GM18873 (cell line): ENCODE data around the gene TMOD2.
"Not testable (repeated sequence)": the region's sequence is repeated elsewhere in the genome, so short reads cannot be mapped to it uniquely, and the experiment has no call there.

Experiments
- ATAC-seq: cut with Tn5 transposase; IDR thresholded peaks from one replicate; pipeline ENCODE4 v1.9.1; 2021; ENCODE audit warnings: mild to moderate bottlenecking, moderate library complexity, moderate number of reproducible peaks; ENCODE audit not compliant: unreplicated experiment, low FRiP score

TMOD2 gene

GRCh38 chr15:51768018-51768417, 16.6 kb downstream of the TMOD2 start:
- no peak for ATAC-seq

GRCh38 chr15:51770902-51771301, 19.5 kb downstream of the TMOD2 start:
- ATAC-seq: no peak

GRCh38 chr15:51771773-51772172, 20.4 kb downstream of the TMOD2 start:
- no peak for ATAC-seq

- no peak for ATAC-seq
Measured at GRCh38 chr15:51774916-51775315, 23.5 kb downstream of the TMOD2 start.

GRCh38 chr15:51775967-51776816, 24.8 kb downstream of the TMOD2 start:
- no peak for ATAC-seq

GRCh38 chr15:51776952-51777569, 25.7 kb downstream of the TMOD2 start:
- no peak for ATAC-seq

- ATAC-seq: no peak
Measured at GRCh38 chr15:51780636-51781035, 29.2 kb downstream of the TMOD2 start.

GRCh38 chr15:51781506-51781905, 30.1 kb downstream of the TMOD2 start:
- ATAC-seq: no peak

GRCh38 chr15:51782357-51782896, 31.0 kb downstream of the TMOD2 start:
- ATAC-seq: no peak

GRCh38 chr15:51783967-51784366, 32.6 kb downstream of the TMOD2 start:
- no peak for ATAC-seq

GRCh38 chr15:51787130-51787529, 35.7 kb downstream of the TMOD2 start:
- ATAC-seq: not testable (repeated sequence)

- not testable (repeated sequence) for ATAC-seq
Measured at GRCh38 chr15:51792474-51792873, 41.1 kb downstream of the TMOD2 start.

- ATAC-seq: no peak
Measured at GRCh38 chr15:51793521-51794305, 42.3 kb downstream of the TMOD2 start.

GRCh38 chr15:51796847-51797401, 45.5 kb downstream of the TMOD2 start:
- no peak for ATAC-seq

- ATAC-seq: no peak
Measured at GRCh38 chr15:51798281-51798680, 46.9 kb downstream of the TMOD2 start.

- no peak for ATAC-seq
Measured at GRCh38 chr15:51799282-51800252, 48.2 kb downstream of the TMOD2 start.

- no peak for ATAC-seq
Measured at GRCh38 chr15:51801391-51801835, 50.0 kb downstream of the TMOD2 start.

GRCh38 chr15:51802593-51802992, 51.2 kb downstream of the TMOD2 start:
- ATAC-seq: no peak

GRCh38 chr15:51803965-51804364, 52.6 kb downstream of the TMOD2 start:
- no peak for ATAC-seq
